ENCODE measurements around the gene RNF7. TPM values are rescaled to one million over a fixed set of nuclear protein-coding genes. Genes with fewer than 3 reads are reported as not detected.
"Not testable (repeated sequence)": the region's sequence is repeated elsewhere in the genome, so short reads cannot be mapped to it uniquely, and the experiment has no call there.

Gene RNF7
- total RNA-seq, result 10 to 100 TPM; 40.1 to 72.0 (median 42.5) TPM

DNA sequence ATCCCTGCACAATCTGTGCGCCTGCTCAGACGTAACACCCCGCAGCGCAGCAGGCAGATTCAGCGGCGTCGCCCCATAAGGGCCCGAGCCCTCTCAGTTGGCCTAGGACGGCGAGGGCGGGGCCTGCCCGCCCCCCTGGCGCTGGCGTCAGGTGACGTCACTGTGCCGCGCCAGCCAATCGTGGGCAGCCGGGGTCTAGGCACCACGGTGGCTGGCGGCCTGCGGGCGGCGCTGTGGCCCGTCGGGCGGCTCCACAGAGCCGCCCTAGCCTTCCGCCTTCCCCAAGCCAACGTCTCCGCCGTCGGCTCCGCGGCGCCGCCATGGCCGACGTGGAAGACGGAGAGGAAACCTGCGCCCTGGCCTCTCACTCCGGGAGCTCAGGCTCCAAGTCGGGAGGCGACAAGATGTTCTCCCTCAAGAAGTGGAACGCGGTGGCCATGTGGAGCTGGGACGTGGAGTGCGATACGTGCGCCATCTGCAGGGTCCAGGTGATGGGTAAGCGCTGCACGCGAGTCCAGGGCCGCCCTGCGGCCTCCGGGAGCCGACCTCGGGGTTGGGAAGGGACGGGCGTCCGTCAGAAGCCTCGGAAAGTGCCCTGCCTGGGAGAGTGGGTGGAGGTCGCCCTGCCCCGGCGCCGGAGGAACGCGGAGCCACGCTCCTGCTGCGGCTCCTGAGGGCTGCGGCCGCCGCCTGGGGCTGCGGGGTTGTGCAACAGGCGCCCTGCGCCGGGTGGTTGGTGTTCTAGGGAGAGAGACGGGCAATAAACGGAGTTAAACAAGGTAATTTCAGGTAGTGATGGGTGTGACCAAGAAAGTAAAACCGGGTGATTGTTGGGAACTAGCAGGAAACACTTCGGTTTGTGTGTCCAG is at the start of gene RNF7:
RNF7 (plus strand) TSS at position 277 of the 869 bp plus-strand sequence; CDS start at position 321, 44 bp downstream.
- peak within 1 kb of the TSS; percentile 61 to 92 (median 84) for H3K4me3 ChIP-seq
- peaks cover 0 to 35% (median 0%) of the 10 kb centered on the region in 4 donors for H3K4me1 ChIP-seq
- peak within 1 kb of the TSS; percentile 85 to 98 (median 95) for H3K27ac ChIP-seq
- TF ChIP-seq, protein P1, sequence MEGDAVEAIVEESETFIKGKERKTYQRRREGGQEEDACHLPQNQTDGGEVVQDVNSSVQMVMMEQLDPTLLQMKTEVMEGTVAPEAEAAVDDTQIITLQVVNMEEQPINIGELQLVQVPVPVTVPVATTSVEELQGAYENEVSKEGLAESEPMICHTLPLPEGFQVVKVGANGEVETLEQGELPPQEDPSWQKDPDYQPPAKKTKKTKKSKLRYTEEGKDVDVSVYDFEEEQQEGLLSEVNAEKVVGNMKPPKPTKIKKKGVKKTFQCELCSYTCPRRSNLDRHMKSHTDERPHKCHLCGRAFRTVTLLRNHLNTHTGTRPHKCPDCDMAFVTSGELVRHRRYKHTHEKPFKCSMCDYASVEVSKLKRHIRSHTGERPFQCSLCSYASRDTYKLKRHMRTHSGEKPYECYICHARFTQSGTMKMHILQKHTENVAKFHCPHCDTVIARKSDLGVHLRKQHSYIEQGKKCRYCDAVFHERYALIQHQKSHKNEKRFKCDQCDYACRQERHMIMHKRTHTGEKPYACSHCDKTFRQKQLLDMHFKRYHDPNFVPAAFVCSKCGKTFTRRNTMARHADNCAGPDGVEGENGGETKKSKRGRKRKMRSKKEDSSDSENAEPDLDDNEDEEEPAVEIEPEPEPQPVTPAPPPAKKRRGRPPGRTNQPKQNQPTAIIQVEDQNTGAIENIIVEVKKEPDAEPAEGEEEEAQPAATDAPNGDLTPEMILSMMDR (IDR thresholded peaks at IDR 0.05), result peak; percentile 89 to 99 (median 96)
- peak; percentile 67 to 69 for TF ChIP-seq POLR2A (IDR thresholded peaks at IDR 0.05)
- no peaks in the 10 kb centered on the region for H3K9me3 ChIP-seq
- H3K27me3 ChIP-seq, result no peaks in the 10 kb centered on the region
- DNase-seq, result peak; percentile 93 to 98 (median 97)
- H3K36me3 ChIP-seq, result no peaks in the 10 kb centered on the region

DNA sequence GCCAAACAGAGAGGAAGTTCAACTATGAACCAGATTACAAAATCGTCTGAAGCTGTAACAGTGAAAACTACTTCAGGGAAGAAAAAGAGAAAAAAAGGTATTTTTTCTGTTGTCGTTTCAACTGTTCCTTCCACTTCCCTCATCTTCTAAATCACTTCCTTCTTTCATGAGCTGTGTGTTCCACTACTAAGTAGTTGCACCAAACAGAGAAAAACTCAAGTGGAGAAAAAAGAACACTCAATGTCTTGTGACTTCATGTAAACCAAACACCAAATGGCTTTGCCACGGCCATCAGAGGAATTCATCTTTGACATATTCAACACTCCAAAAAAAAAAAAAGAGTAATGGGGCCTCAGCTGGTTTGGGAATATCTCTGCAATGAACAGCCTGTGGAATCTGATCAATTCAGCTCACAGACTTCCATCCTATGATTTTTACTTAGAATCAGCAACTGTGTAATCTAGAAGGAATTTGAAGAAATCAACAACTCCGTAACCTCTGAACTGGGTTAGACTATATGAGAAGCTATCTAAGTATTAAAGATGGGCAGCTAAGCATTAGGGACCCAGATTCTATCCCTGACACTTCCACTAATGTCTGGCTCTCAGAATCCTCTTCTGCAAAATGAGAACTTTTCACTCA is 47.5 kb upstream of the RNF7 start:
- H3K4me1 ChIP-seq, result no peaks in the 10 kb centered on the region
- H3K36me3 ChIP-seq, result no peaks in the 10 kb centered on the region
- TF ChIP-seq, protein P1 (IDR thresholded peaks at IDR 0.05), result no peak
- TF ChIP-seq POLR2A (IDR thresholded peaks at IDR 0.05), result no peak
- H3K4me3 ChIP-seq, result no peak overlapping the region
- H3K9me3 ChIP-seq, result no peaks in the 10 kb centered on the region
- no peak overlapping the region for H3K27ac ChIP-seq
- no peak for DNase-seq
- H3K27me3 ChIP-seq, result no peaks in the 10 kb centered on the region

DNA sequence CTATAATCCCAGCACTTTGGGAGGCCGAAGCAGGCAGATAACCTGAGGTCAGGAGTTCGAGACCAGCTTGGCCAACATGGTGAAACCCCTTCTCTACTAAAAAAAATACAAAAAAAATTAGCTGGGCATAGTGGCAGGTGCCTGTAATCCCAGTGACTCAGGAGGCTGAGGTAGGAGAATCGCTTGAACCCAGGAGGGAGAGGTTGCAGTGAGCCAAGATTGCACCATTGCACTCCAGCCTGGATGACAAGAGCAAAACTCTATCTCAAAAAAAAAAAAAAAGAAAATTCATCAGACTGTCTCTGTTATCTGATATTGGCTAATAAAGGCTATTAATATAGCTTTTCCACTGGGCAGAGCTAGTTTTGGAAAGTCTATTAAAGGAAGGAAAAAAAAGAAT is 46.6 kb upstream of the RNF7 start:
- not testable (repeated sequence) for H3K4me1 ChIP-seq, H3K36me3 ChIP-seq, DNase-seq, H3K27me3 ChIP-seq, H3K9me3 ChIP-seq, H3K4me3 ChIP-seq, H3K27ac ChIP-seq

DNA sequence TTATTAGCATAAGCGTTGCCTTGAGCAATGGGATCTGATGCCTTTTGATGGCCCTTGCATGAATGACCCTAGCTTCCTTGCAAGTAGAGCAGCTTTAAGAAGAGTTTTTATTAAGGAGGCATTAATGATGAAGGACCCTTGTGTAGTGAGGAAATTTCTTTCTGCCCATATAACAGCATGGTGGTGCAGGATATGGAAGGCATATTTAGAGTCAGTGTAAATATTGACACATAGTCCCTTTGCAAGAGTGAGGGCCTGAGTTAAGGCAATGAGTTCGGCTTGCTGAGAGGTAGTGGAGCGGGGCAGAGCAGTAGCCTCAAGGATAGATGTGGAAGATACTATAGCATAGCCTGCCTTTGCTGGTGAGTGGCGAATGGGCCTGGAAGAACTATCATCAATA is 45.1 kb upstream of the RNF7 start:
- H3K27ac ChIP-seq, H3K36me3 ChIP-seq, H3K4me3 ChIP-seq, H3K4me1 ChIP-seq, H3K9me3 ChIP-seq, H3K27me3 ChIP-seq, DNase-seq: not testable (repeated sequence)

DNA sequence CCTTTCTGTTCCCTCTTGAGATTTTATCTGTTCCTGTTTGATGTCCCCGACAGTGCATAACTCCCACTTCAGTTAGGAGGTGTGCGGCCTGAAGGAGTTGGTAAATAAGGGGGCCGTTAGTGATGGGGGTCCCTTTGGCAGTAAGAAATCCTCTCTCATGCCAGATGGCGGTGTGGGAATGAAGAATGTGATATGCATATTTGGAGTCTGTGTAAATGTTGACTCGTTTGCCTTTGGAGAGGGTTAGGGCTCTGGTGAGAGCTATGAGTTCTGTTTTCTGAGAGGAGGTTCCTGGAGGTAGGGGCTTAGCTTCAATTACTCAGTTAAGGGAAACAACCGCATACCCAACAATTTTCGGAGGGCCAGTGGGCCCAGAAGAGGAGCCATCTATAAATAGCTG is 38.8 kb upstream of the RNF7 start:
- no peak overlapping the region for H3K27ac ChIP-seq
- no peak for DNase-seq
- no peaks in the 10 kb centered on the region for H3K4me1 ChIP-seq
- no peak overlapping the region for H3K4me3 ChIP-seq
- H3K36me3 ChIP-seq, result no peaks in the 10 kb centered on the region
- TF ChIP-seq POLR2A (IDR thresholded peaks at IDR 0.05), result no peak
- no peaks in the 10 kb centered on the region for H3K27me3 ChIP-seq
- H3K9me3 ChIP-seq, result no peaks in the 10 kb centered on the region

DNA sequence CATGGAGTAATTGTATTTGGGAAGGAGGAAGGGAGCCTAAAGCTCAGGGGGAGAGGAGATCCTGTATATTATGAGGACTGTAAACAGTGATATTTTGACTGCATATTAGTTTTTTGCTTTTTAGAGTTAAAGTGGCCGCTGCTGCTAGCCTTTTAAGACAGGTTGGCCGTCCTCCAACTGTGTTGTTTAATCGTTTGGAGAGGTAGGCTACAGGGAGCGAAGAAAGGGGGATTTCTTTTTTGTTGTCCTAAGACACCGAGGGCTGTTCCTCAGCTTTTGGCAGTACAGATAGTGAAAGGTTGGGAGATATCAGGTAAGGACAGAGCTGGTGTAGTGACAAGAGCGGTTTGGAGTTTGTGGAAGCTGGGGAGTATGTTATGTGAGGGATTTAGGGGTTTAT is 38.2 kb upstream of the RNF7 start:
- H3K9me3 ChIP-seq, result no peaks in the 10 kb centered on the region
- no peaks in the 10 kb centered on the region for H3K27me3 ChIP-seq
- no peak overlapping the region for H3K27ac ChIP-seq
- no peaks in the 10 kb centered on the region for H3K36me3 ChIP-seq
- TF ChIP-seq POLR2A (IDR thresholded peaks at IDR 0.05), result no peak
- TF ChIP-seq, protein P1 (IDR thresholded peaks at IDR 0.05), result no peak
- H3K4me3 ChIP-seq, result no peak overlapping the region
- no peaks in the 10 kb centered on the region for H3K4me1 ChIP-seq
- DNase-seq, result no peak

DNA sequence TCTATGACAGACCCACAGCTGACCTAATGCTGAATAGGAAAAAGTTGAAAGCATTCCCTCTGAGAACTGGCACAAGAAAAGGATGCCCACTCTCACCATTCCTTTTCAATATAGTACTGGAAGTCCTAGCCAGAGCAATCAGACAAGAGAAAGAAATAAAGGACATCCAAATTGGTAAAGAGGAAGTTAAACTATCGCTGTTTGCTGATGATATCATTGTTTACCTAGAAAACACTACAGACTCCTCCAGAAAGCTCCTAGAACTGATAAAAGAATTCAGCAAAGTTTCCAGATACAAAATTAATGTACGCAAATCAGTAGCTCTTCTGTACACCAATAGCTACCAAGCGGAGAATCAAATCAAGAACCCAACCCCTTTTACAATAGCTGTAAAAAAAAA is 34.7 kb upstream of the RNF7 start:
- H3K36me3 ChIP-seq, H3K27ac ChIP-seq, DNase-seq, H3K27me3 ChIP-seq, H3K4me3 ChIP-seq, H3K4me1 ChIP-seq, H3K9me3 ChIP-seq: not testable (repeated sequence)
